Measurements from ENCODE around the gene SEC61A1. TPM values are rescaled to one million over a fixed set of nuclear protein-coding genes. Genes with fewer than 3 reads are reported as not detected.

SEC61A1 gene
- total RNA-seq, 1 experiment from 2014 or later, result 189 TPM

- Histone ChIP-seq H3K27me3 (ENCODE audit: insufficient read depth, low read depth) (no peaks in the 10 kb centered on the region), H3K4me1 (replicated peaks; ENCODE audit: insufficient read depth) (no peaks in the 10 kb centered on the region), H2AFZ (no peak overlapping the region), H3K79me2 (ENCODE audit: low read depth) (no peaks in the 10 kb centered on the region), H3K4me2 (no peak overlapping the region), H3K9me3 (ENCODE audit: insufficient read depth, low read depth) (no peaks in the 10 kb centered on the region), H3K4me3 (no peak overlapping the region), H3K36me3 (ENCODE audit: low read depth) (peaks cover 13% of the 10 kb centered on the region), H3K27ac (no peak overlapping the region), H4K20me1 (ENCODE audit: insufficient read depth) (peaks cover 32% of the 10 kb centered on the region), H3F3A (ENCODE audit: insufficient read depth, low read depth) (peaks cover 44% of the 10 kb centered on the region; the same call in 1 of the 2 replicates), H3K9me2 (ENCODE audit: insufficient read depth) (no peaks in the 10 kb centered on the region)
- ChIA-PET CTCF (no interaction called here), POLR2A (ENCODE audit: unreplicated experiment) (no interaction called here)
- intact Hi-C loops (cut with micrococcal nuclease; ENCODE audit: unreplicated experiment), result no loop called here
- DNase-seq, result no peak
- TF ChIP-seq EZH2 (IDR thresholded peaks at IDR 0.05; ENCODE audit: low read depth), result no peak
- no peak for TF ChIP-seq CTCF (conservative IDR thresholded peaks at IDR 0.05)
- BruUV-seq (replicated peaks), result no TSS peak
Observed at GRCh38 chr3:128076483-128077201, 24.4 kb downstream of the SEC61A1 start.

- Histone ChIP-seq H3K27ac (no peak overlapping the region), H3K4me1 (replicated peaks; ENCODE audit: insufficient read depth) (no peaks in the 10 kb centered on the region), H3K36me3 (ENCODE audit: low read depth) (peaks cover 12% of the 10 kb centered on the region), H4K20me1 (ENCODE audit: insufficient read depth) (peaks cover 26% of the 10 kb centered on the region), H3K79me2 (ENCODE audit: low read depth) (no peaks in the 10 kb centered on the region), H3K9me2 (ENCODE audit: insufficient read depth) (no peaks in the 10 kb centered on the region), H3K27me3 (ENCODE audit: insufficient read depth, low read depth) (no peaks in the 10 kb centered on the region), H3K4me2 (no peak overlapping the region), H3F3A (ENCODE audit: insufficient read depth, low read depth) (peaks cover 42% of the 10 kb centered on the region; the same call in 1 of the 2 replicates), H3K4me3 (no peak overlapping the region), H2AFZ (no peak overlapping the region), H3K9me3 (ENCODE audit: insufficient read depth, low read depth) (no peaks in the 10 kb centered on the region)
- intact Hi-C loops (cut with micrococcal nuclease; ENCODE audit: unreplicated experiment), result no loop called here
- DNase-seq, result no peak
- no peak for TF ChIP-seq CTCF (conservative IDR thresholded peaks at IDR 0.05)
- no peak for TF ChIP-seq EZH2 (IDR thresholded peaks at IDR 0.05; ENCODE audit: low read depth)
- ChIA-PET POLR2A (ENCODE audit: unreplicated experiment) (no interaction called here), CTCF (no interaction called here)
- no TSS peak for BruUV-seq (replicated peaks)
Observed at GRCh38 chr3:128077202-128077624, 25.0 kb downstream of the SEC61A1 start.

- H3K79me2 ChIP-seq (ENCODE audit: low read depth), result no peaks in the 10 kb centered on the region
- no TSS peak for BruUV-seq (replicated peaks)
- no peaks in the 10 kb centered on the region for H3K9me2 ChIP-seq (ENCODE audit: insufficient read depth)
- no peak overlapping the region for H3K4me3 ChIP-seq
- no peak for TF ChIP-seq EZH2 (IDR thresholded peaks at IDR 0.05; ENCODE audit: low read depth)
- TF ChIP-seq CTCF (conservative IDR thresholded peaks at IDR 0.05), result no peak
- no peaks in the 10 kb centered on the region for H3K27me3 ChIP-seq (ENCODE audit: insufficient read depth, low read depth)
- H3K36me3 ChIP-seq (ENCODE audit: low read depth), result peaks cover 16% of the 10 kb centered on the region
- intact Hi-C loops (cut with micrococcal nuclease; ENCODE audit: unreplicated experiment), result no loop called here
- H3K27ac ChIP-seq, result no peak overlapping the region
- ChIA-PET CTCF (no interaction called here), POLR2A (ENCODE audit: unreplicated experiment) (no interaction called here)
- H3K4me1 ChIP-seq (replicated peaks; ENCODE audit: insufficient read depth), result no peaks in the 10 kb centered on the region
- DNase-seq, result no peak
- H3K9me3 ChIP-seq (ENCODE audit: insufficient read depth, low read depth), result no peaks in the 10 kb centered on the region
- peaks cover 40% of the 10 kb centered on the region; the same call in 1 of the 2 replicates for H3F3A ChIP-seq (ENCODE audit: insufficient read depth, low read depth)
- H3K4me2 ChIP-seq, result no peak overlapping the region
- H2AFZ ChIP-seq, result no peak overlapping the region
- peaks cover 22% of the 10 kb centered on the region for H4K20me1 ChIP-seq (ENCODE audit: insufficient read depth)
Observed at GRCh38 chr3:128077665-128078064, 25.4 kb downstream of the SEC61A1 start.
